Stimulated activated CD4-positive, alpha-beta T cell treated with anti-CD3 and anti-CD28 coated beads, Interleukin-15, amount 100 ng/mL, for 1 hour (primary cell): ENCODE measurements around the gene KIRREL3.
"Not testable (repeated sequence)": the region's sequence is repeated elsewhere in the genome, so short reads cannot be mapped to it uniquely, and the experiment has no call there.

Experiments
- DNase-seq, 2 donors: peaks; one replicate each; pipeline ENCODE4 v3.0.0-alpha.2; 2020; ENCODE audit warnings: low read depth in 1 of 2, low spot score in 1 of 2

KIRREL3 gene

GRCh38 chr11:126959700-126960099 is 40.9 kb downstream of the KIRREL3 start:
- no peak for DNase-seq

GRCh38 chr11:126956635-126957034 is 43.9 kb downstream of the KIRREL3 start:
- DNase-seq = no peak

DNA sequence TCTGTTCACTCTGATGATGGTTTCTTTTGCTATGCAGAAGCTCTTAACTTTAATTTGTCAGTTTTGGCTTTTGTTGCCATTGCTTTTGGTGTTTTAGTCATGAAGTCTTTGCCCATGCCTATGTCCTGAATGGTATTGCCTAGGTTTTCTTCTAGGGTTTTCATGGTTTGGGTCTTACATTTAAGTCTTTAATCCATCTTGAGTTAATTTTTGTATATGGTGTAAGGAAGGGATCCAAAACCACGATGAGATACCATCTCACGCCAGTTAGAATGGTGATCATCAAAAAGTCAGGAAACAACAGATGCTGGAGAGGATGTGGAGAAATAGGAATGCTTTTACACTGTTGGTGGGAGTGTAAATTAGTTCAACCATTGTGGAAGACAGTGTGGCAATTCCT is 48.0 kb downstream of the KIRREL3 start:
- DNase-seq = not testable (repeated sequence)

GRCh38 chr11:126951465-126951864 is 49.1 kb downstream of the KIRREL3 start:
- no peak for DNase-seq

DNA sequence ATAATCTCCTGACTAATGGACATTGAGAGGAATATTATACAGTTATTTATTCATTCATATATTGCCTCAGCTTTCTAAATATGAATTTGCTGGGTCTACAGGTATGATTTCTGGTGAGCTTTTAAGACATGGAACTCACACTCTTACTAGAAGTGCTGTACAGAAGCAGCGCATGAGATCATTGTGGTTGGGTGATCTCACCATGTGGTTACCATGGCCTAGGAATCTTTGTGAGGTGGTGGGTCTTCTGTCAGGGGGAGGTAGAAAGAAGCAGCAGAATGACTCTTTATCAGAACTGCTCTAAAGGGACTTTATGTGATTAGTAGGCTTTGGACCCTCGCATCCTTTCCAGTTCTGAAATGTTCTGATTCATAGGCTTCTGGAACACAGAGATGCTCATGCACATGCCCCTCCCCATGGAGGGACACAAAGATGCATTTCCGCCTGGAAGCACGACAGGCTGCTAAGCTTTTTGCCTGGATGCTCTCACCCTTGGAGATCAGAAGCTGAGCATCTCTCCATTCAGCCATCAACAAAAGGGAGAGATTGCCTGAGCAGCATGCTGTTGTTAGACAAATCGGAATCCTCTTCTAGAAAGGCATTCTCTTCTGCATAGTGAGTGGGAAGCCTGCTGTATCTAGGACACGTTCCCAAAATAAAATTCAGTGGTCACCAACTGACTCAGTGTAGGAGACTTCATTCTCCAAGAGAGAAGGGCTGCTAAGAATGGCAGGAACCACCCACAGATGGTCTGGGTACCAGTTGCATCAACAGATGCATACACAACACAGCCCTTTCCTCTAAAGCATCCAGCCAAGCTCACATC is 51.3 kb downstream of the KIRREL3 start:
- DNase-seq = no peak

- DNase-seq = no peak
These were observed 52.0 kb downstream of the KIRREL3 start for GRCh38 chr11:126948563-126948962.

DNA sequence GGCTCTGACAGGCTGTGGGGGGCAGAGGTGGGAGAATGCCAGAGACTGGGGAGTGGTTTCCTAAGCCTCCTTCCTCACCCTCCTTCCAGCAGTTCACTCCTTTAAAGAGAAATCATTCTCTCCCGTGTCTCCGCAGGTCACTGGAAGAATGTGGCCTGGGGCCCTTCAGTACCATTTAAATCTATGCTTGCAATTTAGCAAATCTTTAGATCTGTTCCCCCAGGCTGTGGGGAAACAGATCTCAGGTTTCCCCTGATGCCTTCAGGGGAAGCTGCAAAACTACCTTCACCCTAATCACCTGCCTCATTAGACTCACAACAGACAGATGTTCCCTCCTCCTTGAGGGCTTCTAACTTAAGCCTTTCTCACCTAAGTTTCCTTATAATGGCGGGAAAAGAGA is 55.3 kb downstream of the KIRREL3 start:
- DNase-seq = no peak

GRCh38 chr11:126943316-126943715 is 57.3 kb downstream of the KIRREL3 start:
- no peak for DNase-seq

DNA sequence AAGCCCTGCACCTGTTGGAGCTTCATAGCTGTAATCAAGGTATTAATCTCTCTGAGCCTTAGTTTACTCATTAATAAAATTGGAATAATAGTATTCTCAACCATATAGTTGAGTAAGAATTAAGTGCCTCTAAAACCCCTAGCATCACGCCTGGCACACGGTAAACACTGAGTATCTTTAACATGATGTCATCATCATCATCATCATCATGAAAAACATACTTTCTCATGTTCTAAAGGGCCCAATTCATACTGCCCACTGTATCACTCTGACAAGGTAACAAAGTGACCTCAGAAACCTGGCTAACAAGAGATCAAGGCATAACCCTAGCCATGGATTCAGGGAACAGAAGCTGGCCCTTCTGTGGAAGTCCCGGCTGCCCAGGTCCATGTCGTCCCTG is 58.4 kb downstream of the KIRREL3 start:
- DNase-seq = no peak

- DNase-seq = no peak
These were observed 61.0 kb downstream of the KIRREL3 start for GRCh38 chr11:126939552-126939951.

- DNase-seq = no peak
These were observed 61.9 kb downstream of the KIRREL3 start for GRCh38 chr11:126938718-126939117.

- DNase-seq = no peak
These were observed 70.3 kb downstream of the KIRREL3 start for GRCh38 chr11:126930091-126930841.

- no peak for DNase-seq
These were observed 71.2 kb downstream of the KIRREL3 start for GRCh38 chr11:126929179-126930061.

DNA sequence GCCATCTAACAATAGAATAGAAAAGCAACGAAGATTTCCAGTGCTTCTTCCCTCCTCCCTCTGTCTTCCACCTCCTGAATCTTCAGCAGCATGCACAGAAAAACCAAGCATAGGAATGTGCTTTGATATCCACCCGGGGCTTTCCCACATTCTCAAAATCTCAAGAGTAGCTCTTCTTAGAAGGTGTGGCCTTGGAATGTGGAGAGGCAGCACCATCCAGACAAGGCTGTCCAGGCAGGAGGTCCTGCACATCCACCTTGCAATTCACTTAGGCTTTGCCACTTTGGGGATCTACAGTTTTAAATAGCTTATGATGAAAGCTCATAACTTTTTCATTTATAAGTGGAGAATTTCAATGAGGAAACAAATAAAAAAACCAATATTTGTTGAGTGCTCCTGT is 72.9 kb downstream of the KIRREL3 start:
- DNase-seq = no peak

- no peak for DNase-seq
These were observed 74.2 kb downstream of the KIRREL3 start for GRCh38 chr11:126926376-126926791.

DNA sequence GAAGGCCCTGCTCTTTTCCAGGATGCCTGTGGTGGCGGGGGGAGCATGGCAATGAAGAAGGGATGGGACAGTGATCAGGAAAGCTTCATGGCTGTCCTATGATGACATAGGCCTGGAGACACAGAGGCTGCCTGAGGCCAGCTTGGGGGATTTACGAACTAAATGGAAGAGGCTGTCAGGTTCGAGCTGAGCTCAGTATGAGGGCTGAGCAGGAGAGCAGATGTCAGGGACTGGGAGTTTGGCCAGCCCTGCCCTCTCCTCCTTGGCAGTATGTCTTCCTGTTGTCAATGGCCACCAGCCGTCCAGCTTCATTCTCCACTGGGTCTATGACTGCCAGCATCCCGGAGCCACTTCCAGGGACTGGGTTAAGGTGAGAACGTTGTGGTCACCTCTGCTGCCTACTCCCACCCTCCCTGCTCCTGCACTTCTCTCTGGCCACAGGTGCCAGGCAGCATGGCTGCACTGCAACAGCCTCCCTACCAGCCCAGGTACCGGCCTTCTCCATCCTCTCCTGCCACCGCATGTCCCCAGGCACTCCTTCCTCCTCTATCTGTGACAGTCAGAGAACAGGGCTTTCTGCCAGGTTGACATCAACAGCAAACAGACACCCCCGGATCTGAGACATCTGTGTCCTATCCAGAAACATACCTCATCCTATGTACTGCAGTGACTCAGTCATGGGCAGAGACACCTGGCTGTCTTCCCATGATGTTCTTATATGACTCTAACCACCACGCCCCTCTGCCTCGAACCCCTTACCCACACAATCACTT is 75.1 kb downstream of the KIRREL3 start:
- no peak for DNase-seq

GRCh38 chr11:126924376-126925040 is 76.1 kb downstream of the KIRREL3 start:
- no peak for DNase-seq

DNA sequence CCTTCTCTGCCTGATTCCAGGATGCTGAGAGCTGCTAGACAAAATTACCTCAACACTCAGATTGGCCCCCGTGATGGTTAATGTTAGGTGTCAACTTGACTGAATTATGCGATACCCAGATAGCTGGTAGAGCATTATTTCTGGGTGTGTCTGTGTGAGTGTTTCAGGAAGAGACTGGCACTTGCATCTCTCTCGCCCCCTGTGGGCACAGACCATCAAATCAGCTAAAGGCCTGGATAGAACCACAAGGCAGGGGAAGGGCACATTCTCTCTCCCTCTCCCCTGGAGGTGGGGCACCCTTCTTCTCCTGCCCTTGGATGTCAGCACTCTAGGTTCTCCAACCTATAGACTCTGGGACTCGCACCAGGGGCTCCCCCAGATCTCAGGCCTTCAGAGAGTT is 79.7 kb downstream of the KIRREL3 start:
- no peak for DNase-seq

- DNase-seq = no peak
These were observed 81.3 kb downstream of the KIRREL3 start for GRCh38 chr11:126919147-126919823.

- no peak for DNase-seq
These were observed 82.0 kb downstream of the KIRREL3 start for GRCh38 chr11:126918556-126918955.
